Measurements from ENCODE around the gene VWDE.

GRCh38 chr7:12299367-12299766 lies 104.3 kb downstream of the VWDE start:
- no peak for TF ChIP-seq PKNOX1 (IDR thresholded peaks at IDR 0.05)
- TF ChIP-seq TARDBP (IDR thresholded peaks at IDR 0.05) = no peak
- TF ChIP-seq FOXA1 (IDR thresholded peaks at IDR 0.05) = no peak
- no peak for TF ChIP-seq BHLHE40 (IDR thresholded peaks at IDR 0.05; ENCODE audit: borderline replicate concordance)
- no peak for TF ChIP-seq ELF4 (IDR thresholded peaks at IDR 0.05)
- TF ChIP-seq FOXM1 (IDR thresholded peaks at IDR 0.05; ENCODE audit: borderline replicate concordance) = no peak
- TF ChIP-seq SP1 (IDR thresholded peaks at IDR 0.05) = no peak
- TF ChIP-seq ARNT (IDR thresholded peaks at IDR 0.05) = no peak
- no peak for TF ChIP-seq SUZ12 (IDR thresholded peaks at IDR 0.05)
- TF ChIP-seq ZNF384 (IDR thresholded peaks at IDR 0.05) = no peak
- TF ChIP-seq NFRKB (IDR thresholded peaks at IDR 0.05) = no peak
- no peak for TF ChIP-seq CTBP1 (IDR thresholded peaks at IDR 0.05; ENCODE audit: borderline replicate concordance)
- TF ChIP-seq FOXK2 (IDR thresholded peaks at IDR 0.05) = no peak
- no peak for TF ChIP-seq HDGF (IDR thresholded peaks at IDR 0.05; ENCODE audit: borderline replicate concordance)

Data from HEK293T (cell line).